ENCODE data around the gene ADRB2.
A peak's percentile ranks its signal among the peaks of the same experiment; 100 is the strongest.

Gene ADRB2

DNA sequence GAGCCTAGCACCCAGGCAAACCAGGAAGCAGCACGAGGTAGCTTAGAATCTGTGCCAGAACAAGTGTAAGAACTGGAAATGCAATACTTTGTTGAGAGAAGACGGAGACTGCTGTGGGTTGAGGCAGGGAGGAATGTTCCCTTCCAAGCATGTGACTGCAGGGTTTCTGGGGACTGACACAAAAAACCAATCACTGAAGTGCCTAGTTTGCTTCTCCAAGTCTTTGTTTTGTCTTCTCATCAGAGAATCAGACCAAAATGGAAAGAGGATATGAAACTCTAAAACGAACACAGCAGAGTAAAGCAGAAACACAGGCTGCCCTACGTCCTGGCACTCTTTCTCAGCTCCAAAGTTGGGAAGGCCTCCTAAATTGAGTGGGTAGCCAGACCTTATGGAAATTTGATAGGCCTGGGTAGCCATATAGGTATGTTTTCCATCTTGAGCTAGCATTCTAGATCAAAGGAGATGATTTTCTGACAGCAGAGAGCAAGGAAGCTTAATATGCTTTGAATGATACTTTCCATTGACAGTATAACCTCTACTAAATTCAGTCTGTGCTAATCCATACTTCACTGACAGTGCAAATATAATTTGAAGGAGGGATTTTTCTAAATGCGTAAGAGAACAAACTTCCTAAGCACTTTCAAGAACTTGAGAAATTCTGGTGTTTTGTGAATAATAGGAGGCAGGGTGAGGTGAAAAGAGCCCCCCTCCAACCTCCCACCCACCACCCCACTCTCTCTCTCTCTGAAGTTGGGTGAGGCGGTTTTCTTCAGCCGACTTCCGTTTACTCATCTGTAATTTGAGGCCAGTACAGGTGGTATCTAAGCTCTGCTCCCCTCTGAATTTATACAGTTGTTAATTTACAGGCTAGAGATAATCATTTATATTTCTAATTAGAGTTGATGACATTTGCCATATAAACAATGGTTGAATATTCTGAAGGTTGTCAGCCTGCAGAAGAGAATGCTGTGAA is 5.5 kb downstream of the ADRB2 start:
- no peak for DNase-seq

GRCh38 chr5:148833122-148833521 is 6.7 kb downstream of the ADRB2 start:
- no peak for DNase-seq

DNA sequence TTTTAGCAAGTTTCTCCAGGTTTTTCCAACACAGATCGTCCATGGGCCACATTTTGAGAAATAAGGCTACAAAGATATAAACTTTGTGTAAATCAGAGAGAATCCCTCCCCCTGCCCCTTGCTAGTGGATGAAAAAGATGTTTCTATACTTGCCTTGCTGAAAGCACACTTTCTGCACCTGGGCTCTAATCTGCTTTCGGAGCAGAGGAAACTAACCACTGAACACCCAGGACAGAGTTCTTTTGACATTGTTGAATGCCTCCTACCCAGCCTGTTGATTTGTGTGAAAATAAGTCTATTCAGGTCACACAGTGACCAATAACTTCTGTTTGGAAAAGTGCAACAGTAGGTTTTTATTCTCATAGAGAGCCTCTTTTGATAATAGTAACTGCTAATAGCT is 7.5 kb downstream of the ADRB2 start:
- DNase-seq = no peak

GRCh38 chr5:148834689-148835088 is 8.3 kb downstream of the ADRB2 start:
- peak; percentile 45 for DNase-seq

GRCh38 chr5:148836272-148837250 is 10.2 kb downstream of the ADRB2 start:
- no peak for DNase-seq

DNA sequence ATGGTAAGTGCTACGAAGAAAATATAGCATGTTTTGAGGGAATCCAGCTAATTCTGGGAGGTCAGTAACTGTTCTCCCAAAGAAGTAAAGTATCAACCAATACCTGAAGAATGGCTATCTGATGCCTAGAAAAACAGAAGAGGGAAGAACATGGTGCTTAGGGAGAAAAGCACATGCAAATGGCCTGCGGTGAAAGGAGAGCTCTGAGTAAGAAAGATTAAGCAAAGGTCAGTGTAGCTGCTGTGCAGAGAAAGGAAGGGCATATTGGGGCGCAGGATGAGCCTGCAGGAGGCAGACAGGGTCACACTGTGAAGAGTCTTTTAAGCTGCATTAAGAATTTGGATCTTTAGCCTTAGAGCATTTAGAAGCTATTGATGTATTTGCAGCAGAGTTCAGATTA is 11.0 kb downstream of the ADRB2 start:
- no peak for DNase-seq

DNA sequence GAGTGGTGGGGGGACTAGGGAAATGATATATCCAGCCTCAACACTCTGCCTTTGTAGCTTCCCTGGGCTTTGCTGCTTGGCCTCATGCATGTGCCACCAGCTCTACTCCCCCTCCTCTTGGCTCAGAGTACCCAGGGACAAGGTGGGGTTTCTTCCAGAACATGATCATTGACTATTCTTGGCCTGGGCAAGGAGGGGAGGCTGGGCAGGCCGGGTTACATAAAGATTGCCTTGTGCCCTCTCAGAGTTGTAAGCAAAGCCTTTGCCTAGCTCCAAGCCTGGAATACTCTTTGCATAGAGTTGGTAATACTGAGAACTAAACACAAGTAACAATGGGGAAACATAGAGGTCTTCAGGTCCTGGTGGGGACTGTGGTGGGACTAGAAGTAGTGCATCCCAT is 11.9 kb downstream of the ADRB2 start:
- no peak for DNase-seq

- DNase-seq = no peak
Measured at GRCh38 chr5:148839960-148840359, 13.5 kb downstream of the ADRB2 start.

DNA sequence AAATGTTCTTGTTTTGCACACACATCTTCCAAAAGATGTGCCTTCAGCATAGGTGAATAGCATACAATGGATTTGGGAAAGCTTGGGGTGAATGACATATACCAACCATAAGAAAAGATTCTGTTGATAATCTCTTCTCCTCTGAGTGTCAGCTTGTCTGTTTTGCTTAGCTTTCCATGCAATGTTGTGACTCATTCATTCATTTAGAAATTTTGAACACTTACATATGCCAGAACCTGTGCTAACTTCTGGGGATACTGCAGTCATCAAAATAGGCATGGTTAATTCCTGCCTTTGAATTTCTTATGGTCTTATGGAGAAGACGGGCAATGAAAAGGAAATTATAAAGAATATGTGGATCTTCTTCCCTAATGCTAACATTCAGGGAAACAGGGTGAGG is 14.1 kb downstream of the ADRB2 start:
- no peak for DNase-seq

GRCh38 chr5:148841519-148841918 is 15.1 kb downstream of the ADRB2 start:
- no peak for DNase-seq

DNA sequence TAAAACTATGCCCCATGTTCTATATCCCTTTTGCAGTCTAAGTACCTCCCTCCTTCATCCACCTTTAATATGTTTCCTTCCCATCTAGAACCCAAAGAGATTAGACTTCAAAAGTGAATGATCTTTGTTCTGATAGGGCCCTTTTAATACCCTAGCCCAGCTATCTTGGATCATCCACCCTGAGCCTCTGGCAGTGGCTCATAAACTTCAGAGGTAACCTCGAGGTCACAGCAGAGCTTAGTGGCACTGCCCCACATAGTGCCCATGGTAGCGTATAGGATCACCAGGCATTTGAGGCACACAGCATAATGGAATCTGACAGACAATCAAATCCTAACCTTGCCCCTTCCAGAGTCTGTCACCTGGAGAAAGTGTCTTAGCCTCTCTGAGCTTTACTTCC is 15.8 kb downstream of the ADRB2 start:
- no peak for DNase-seq

GRCh38 chr5:148843510-148844318 is 17.3 kb downstream of the ADRB2 start:
- no peak for DNase-seq

DNA sequence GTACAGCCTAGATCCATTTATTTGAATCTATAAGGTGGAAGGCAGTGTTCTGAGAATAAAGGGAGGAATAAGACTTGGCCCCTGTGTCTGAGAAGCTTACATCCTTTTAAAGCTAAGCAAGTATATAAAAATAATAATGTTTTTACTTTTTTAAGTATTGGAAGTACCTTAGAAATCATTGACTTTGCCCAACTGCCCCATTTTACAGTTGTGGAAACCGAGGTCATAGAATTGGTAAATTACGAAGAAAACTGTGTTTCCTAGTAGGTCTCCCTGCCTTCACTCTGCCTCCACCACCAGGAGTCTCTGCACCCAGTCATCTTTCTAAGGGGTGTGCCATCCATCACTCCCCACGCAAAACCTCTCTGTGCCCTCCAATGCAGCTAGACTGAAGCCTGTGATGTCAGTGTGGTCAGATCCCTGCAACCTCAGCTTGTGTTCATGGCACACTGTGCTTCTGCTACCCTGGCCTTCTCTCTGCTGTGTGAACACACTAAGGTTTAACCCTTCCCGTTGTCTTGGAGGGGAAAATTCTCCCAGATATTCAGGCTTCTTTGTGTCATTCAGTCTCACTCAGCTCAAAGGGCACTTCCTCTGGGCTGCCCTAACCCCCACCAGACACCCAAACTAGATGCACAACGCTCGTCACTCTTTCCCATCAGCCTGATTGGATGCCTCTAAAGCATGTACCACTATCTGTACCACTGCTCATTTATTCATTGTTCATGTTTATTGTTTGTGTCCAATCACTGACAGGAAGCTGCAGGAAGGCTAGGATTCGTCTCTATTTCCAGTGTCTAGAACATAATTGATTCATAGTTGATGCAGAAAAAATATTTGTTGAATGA is 18.2 kb downstream of the ADRB2 start:
- DNase-seq = no peak

GRCh38 chr5:148846930-148847329 is 20.5 kb downstream of the ADRB2 start:
- no peak for DNase-seq

DNA sequence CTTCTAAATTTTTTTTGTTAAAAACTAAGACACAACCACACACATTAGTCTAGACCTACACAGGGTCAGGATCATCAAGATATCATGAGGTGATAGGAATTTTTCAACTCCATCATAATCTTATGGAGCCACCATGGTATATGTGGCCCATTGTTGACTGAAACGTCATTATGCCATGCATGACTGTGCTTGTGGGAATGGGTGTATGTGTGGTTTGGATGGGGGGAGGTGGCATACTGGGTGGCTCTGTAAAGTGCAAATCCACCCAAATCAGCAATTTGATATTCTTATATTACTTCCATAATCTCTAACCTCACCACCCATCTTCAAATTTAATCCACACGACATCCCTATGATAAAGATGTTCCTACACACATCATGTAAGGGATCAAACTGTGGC is 21.0 kb downstream of the ADRB2 start:
- no peak for DNase-seq

- DNase-seq = peak; percentile 24
Measured at GRCh38 chr5:148848393-148849031, 22.1 kb downstream of the ADRB2 start.

DNA sequence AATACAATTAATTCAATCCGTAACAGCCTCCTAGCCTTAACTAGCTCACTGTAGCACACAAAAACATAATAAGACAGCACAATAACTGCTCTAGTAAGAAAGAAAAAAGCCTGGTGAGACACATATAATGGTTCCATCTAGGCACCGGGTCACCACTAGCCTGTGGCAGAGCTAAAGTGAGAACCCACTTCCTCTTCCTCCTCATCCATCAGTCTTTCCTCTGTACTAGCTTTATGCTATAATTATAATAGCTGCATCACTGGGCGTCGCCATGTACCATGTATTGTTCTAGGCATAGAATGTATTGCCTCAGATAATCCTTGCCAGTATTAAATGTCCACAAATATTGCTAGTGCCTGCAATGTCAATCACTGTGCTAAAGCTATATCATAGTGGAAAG is 23.1 kb downstream of the ADRB2 start:
- DNase-seq = peak; percentile 54

DNA sequence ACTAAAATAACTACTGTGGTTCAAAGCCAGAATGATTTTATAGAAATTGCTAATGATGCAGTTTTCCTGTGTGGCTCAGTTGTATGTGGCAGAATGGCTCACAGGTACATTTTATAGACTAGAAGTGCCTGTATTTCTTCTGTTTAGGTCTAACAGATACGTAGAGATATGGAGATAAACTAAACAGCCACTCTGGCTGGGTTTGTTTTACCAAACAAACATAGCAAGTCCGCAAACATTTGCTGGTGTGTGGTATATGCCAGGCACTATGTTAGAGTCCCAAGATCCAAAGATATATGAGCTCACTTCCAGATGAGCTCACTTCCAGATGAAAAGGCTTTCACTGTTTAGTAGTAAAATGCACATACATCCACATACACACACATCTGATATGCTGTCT is 24.4 kb downstream of the ADRB2 start:
- DNase-seq = no peak

DNA sequence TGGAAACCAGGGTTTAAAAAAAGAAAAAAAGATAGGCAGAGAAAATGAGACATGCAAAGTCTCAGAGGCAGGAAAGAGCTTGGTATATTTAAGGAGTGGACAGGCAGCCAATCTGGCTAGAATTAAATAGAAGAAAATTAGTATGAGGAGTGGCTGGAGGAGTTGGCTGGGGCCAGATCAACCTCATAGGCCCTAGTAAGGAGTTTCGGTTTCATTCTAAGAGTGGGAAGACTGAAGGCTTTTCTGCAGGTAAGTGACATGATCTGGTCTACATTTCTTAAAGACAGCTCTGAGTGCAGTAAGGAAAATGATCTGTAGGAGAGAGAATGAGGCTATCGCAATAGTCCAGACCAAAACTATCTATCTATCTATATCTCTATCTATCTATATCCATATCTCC is 27.5 kb downstream of the ADRB2 start:
- no peak for DNase-seq

DNA sequence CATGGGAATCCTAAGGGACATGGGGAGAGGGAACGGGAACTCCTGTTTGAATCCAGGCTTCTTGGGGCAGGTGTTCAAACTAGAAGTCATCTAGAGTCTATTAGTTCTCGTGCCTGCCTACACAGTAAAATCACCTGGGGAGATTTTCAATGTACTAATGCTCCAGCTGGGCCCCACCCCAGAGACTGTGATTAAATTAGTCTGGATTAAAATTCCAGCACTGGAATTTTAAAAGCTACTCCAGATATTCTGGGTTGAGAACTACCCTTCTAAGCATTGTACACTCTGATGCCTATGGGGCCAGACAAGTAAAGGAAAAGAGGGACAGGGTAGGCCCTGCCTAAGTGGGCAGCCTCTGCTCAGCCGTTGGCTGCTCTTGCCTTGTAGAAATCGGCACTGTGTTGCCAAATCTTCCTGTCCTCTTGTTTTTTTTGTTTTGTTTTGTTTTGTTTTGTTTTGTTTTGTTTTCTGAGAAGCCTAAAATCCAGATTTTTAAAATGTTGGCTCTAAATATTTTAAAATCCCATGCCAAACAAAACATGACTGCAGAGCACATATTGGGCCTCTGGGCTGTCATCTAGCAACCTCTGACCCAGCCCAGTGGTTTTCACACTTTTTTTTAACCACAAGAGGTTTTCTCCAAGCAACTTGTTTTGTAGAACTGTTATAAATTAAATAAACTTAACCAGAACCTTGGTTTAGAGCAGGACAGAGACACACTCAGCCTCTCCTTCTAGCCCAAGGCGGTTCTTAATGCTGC is 29.0 kb downstream of the ADRB2 start:
- peak; percentile 41 for DNase-seq

GRCh38 chr5:148856009-148856367 is 29.6 kb downstream of the ADRB2 start:
- no peak for DNase-seq
